Mesothelial cell of epicardium (in vitro differentiated cells): ENCODE measurements around the gene MGAT2. TPM values are rescaled to one million over a fixed set of nuclear protein-coding genes. Genes with fewer than 3 reads are reported as not detected.

Source experiments
- DNase-seq, 2 experiments: peaks; one replicate each; pipeline ENCODE4 v3.0.0; 2021; ENCODE audit warnings: low spot score in 2 of 2; ENCODE audit not compliant: unreplicated experiment in 2 of 2
- H3K27ac Mint-ChIP-seq: 2 replicates; pipeline ENCODE4 v1.8.0; 2021; ENCODE audit warnings: mixed read lengths
- H3K27me3 Mint-ChIP-seq: 2 replicates; pipeline ENCODE4 v1.8.0; 2021; ENCODE audit warnings: low read depth, mixed read lengths
- H3K36me3 Mint-ChIP-seq: 2 replicates; pipeline ENCODE4 v1.8.0; 2021; ENCODE audit warnings: mixed read lengths
- H3K4me1 Mint-ChIP-seq: 2 replicates; pipeline ENCODE4 v1.8.0; 2021; ENCODE audit warnings: mixed read lengths
- H3K4me3 Mint-ChIP-seq: 2 replicates; pipeline ENCODE4 v1.8.0; 2021; ENCODE audit warnings: mild to moderate bottlenecking, moderate library complexity, mixed read lengths
- H3K9me3 Mint-ChIP-seq: 2 replicates; pipeline ENCODE4 v1.8.0; 2021; ENCODE audit warnings: mixed read lengths
- total RNA-seq: library from RNA; stranded (reverse); gene quantifications from 3 replicates; pipeline ENCODE4 v1.2.1, GENCODE V29; 2021
- TF ChIP-seq, protein P1 (sequence below): fragments of 200-600 bp; sonication (generic); IDR thresholded peaks from one replicate; pipeline ENCODE4 v1.5.0; 2021; ENCODE audit warnings: antibody characterized with exemption; ENCODE audit not compliant: unreplicated experiment

The MGAT2 gene
- total RNA-seq, 1 donor from 2014 or later: 18.7 TPM

DNA sequence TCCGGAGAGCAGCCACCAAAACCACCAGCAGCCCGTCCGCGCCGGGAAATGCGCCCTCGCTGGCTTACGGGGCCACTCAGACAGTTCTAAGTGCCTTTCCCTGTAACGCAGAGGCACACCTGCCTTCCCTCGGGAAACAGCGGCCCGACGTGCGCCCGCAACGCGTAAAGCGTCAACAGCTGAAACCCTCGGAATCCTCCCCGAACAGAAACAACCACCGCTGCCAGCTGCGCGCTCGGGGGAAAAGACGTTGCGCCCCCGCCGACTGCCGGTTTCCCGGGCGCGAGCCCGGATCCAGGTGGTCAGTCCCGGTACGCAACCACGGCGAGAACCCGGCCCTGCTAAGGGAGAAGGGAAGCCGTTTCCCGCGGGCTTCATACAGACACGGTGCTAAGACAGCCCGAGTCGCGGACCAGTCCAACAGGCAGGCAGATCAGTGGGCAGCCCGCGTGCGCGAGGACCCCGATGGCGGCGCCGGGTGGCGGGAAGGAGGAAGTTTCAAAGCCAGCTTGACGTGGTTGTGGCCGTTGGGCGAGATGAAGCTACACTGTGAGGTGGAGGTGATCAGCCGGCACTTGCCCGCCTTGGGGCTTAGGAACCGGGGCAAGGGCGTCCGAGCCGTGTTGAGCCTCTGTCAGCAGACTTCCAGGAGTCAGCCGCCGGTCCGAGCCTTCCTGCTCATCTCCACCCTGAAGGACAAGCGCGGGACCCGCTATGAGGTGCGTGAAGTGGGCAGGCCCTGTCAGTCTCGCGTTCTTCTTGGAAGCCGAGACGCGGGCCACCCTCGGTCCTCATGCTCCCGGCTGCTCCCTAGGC is 21.9 kb upstream of the MGAT2 start, which contains the start of gene LRR1:
Gene LRR1, plus strand, starts transcription at position 456 of the 816 bp plus-strand sequence. Its CDS starts 81 bp downstream, at position 537.
- H3K9me3 Mint-ChIP-seq: no peaks in the 10 kb centered on the region
- H3K4me3 Mint-ChIP-seq: peak within 1 kb of the TSS; percentile 82
- TF ChIP-seq, protein P1, sequence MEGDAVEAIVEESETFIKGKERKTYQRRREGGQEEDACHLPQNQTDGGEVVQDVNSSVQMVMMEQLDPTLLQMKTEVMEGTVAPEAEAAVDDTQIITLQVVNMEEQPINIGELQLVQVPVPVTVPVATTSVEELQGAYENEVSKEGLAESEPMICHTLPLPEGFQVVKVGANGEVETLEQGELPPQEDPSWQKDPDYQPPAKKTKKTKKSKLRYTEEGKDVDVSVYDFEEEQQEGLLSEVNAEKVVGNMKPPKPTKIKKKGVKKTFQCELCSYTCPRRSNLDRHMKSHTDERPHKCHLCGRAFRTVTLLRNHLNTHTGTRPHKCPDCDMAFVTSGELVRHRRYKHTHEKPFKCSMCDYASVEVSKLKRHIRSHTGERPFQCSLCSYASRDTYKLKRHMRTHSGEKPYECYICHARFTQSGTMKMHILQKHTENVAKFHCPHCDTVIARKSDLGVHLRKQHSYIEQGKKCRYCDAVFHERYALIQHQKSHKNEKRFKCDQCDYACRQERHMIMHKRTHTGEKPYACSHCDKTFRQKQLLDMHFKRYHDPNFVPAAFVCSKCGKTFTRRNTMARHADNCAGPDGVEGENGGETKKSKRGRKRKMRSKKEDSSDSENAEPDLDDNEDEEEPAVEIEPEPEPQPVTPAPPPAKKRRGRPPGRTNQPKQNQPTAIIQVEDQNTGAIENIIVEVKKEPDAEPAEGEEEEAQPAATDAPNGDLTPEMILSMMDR: no peak
- H3K36me3 Mint-ChIP-seq: no peaks in the 10 kb centered on the region
- no peaks in the 10 kb centered on the region for H3K27me3 Mint-ChIP-seq
- peak within 1 kb of the TSS; percentile 93 for H3K27ac Mint-ChIP-seq
- H3K4me1 Mint-ChIP-seq: peaks cover 44% of the 10 kb centered on the region
- DNase-seq: peak; percentile 63 to 86

DNA sequence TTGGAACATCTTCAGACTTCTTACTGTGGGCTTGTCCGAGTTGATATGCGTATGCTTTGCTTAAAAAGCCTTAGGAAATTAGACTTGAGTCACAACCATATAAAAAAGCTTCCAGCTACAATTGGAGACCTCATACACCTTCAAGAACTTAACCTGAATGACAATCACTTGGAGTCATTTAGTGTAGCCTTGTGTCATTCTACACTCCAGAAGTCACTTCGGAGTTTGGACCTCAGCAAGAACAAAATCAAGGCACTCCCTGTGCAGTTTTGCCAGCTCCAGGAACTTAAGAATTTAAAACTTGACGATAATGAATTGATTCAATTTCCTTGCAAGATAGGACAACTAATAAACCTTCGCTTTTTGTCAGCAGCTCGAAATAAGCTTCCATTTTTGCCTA is 13.0 kb upstream of the MGAT2 start:
- Mint-ChIP-seq H3K27ac (no peak overlapping the region), H3K27me3 (no peaks in the 10 kb centered on the region), H3K4me1 (peaks cover 10% of the 10 kb centered on the region), H3K4me3 (no peak overlapping the region), H3K36me3 (peaks cover 5% of the 10 kb centered on the region), H3K9me3 (no peaks in the 10 kb centered on the region)
- TF ChIP-seq, protein P1: no peak
- no peak for DNase-seq

DNA sequence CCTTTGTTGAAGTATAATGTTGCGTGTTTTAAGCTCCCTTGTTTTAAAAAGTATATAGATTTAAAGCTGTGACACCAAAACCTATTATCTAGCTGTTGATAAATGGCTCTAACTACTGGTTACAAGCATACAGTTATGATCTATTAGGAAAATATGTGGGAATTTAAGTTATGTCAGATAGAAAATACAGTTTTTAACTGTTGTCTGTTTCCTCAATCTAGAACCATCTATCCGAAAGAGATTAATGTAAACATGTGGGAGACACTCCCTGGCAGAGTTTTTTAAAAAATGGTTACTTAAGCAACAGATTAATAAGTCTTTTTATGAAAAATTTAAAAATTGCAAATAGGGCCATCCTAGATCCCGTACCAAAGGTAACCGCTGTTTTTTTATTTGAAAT is 8.3 kb upstream of the MGAT2 start:
- no peak for DNase-seq
- Mint-ChIP-seq H3K4me3 (no peak overlapping the region), H3K27me3 (no peaks in the 10 kb centered on the region), H3K27ac (peak overlapping the region; percentile 83), H3K36me3 (peaks cover 7% of the 10 kb centered on the region), H3K4me1 (peaks cover 12% of the 10 kb centered on the region), H3K9me3 (no peaks in the 10 kb centered on the region)
- TF ChIP-seq, protein P1: no peak

DNA sequence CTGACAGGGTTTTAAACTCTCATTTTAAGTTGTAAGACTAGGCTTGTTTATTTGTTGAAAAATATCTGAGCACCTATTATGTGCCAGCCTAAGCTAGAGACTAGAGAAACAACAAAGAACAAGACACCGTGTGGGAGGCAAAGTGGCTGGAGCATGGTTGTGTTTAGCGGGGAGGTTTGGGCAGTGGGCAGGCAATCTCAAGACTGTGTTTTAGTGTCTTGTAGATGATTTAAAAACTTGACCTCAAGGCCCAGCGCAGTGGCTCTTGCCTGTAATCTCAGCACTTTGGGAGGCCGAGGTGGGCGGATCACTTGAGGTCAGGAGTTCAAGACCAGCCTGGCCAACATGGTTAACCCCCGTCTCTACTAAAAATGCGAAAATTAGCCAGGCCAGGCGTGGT is 7.9 kb upstream of the MGAT2 start:
- peaks cover 7% of the 10 kb centered on the region for H3K36me3 Mint-ChIP-seq
- H3K9me3 Mint-ChIP-seq: no peaks in the 10 kb centered on the region
- TF ChIP-seq, protein P1: no peak
- no peak for DNase-seq
- no peaks in the 10 kb centered on the region for H3K27me3 Mint-ChIP-seq
- H3K4me3 Mint-ChIP-seq: no peak overlapping the region
- peaks cover 14% of the 10 kb centered on the region for H3K4me1 Mint-ChIP-seq
- peak overlapping the region; percentile 83 for H3K27ac Mint-ChIP-seq

DNA sequence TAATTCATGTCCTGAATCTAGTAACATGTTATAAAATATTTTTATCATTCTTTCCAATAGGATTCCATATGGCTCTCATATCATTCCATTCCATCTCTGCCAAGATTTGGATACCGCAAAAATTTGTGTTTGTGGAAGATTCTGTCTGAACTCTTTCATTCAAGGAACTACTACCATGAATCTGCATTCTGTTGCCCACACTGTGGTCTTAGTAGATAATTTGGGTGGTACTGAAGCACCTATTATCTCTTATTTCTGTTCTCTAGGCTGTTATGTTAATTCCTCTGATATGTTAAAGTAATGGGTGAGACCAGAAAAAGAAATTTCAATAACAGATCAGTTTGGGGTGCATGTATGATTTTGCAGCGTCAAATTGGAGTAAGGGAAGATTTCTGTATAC is 6.4 kb upstream of the MGAT2 start:
- no peak overlapping the region for H3K4me3 Mint-ChIP-seq

More for the DNA sequence above, 6.4 kb upstream of the MGAT2 start:
- H3K36me3 Mint-ChIP-seq: peaks cover 13% of the 10 kb centered on the region
- DNase-seq: no peak
- no peak overlapping the region for H3K27ac Mint-ChIP-seq
- no peaks in the 10 kb centered on the region for H3K9me3 Mint-ChIP-seq
- H3K4me1 Mint-ChIP-seq: peaks cover 25% of the 10 kb centered on the region
- TF ChIP-seq, protein P1: no peak
- H3K27me3 Mint-ChIP-seq: no peaks in the 10 kb centered on the region
